VCaP (cell line): ENCODE results near the gene KIF6.

Source experiments
- H3K27ac ChIP-seq: fragments of 450-650 bp; 2 replicates; pipeline ENCODE4 v1.5.1; 2017
- TF ChIP-seq, protein P1 (sequence below): fragments of 450-650 bp; conservative IDR thresholded peaks from 2 replicates; pipeline ENCODE4 v1.5.1; 2017; ENCODE audit warnings: mild to moderate bottlenecking, moderate library complexity

The KIF6 gene

DNA sequence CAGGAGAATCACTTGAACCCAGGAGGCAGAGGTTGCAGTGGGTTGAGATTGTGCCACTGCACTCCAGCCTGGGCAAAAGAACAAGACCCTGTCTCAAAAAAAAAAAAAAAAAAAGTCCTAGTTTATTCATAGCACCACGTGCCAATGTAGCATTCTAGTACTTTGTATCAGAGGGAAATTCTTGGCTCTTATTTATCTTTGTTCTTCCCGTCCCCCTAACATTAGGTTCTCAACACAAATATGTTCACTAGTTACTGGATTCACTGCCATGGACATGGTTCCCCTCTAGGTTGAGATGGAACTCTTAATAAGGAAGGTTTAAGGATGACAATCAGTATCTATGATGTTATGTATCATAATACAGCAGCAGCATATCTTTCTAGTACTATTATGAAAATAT is 178.5 kb downstream of the KIF6 start:
- H3K27ac ChIP-seq, result no peak overlapping the region
- TF ChIP-seq, protein P1, sequence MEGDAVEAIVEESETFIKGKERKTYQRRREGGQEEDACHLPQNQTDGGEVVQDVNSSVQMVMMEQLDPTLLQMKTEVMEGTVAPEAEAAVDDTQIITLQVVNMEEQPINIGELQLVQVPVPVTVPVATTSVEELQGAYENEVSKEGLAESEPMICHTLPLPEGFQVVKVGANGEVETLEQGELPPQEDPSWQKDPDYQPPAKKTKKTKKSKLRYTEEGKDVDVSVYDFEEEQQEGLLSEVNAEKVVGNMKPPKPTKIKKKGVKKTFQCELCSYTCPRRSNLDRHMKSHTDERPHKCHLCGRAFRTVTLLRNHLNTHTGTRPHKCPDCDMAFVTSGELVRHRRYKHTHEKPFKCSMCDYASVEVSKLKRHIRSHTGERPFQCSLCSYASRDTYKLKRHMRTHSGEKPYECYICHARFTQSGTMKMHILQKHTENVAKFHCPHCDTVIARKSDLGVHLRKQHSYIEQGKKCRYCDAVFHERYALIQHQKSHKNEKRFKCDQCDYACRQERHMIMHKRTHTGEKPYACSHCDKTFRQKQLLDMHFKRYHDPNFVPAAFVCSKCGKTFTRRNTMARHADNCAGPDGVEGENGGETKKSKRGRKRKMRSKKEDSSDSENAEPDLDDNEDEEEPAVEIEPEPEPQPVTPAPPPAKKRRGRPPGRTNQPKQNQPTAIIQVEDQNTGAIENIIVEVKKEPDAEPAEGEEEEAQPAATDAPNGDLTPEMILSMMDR, result no peak

DNA sequence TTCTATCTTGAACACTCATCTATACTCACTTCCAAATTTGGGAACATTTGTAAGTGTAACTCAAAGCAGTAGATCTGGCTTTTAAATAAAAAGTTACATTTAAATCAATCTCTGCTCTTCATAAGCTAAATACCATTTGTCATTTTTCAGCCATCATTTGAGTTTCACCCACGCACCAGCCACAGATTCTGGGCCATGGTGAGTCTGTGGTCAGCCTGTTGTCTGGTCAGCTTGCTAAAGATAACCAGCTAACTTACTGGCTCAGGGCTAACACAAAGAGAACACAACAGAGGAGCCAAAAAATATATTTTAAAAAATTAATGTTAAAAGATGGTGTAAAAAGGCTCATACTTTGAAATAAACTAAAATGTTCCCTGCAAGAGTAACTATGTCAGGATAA is 181.3 kb downstream of the KIF6 start:
- TF ChIP-seq, protein P1, result no peak
- H3K27ac ChIP-seq, result no peak overlapping the region

DNA sequence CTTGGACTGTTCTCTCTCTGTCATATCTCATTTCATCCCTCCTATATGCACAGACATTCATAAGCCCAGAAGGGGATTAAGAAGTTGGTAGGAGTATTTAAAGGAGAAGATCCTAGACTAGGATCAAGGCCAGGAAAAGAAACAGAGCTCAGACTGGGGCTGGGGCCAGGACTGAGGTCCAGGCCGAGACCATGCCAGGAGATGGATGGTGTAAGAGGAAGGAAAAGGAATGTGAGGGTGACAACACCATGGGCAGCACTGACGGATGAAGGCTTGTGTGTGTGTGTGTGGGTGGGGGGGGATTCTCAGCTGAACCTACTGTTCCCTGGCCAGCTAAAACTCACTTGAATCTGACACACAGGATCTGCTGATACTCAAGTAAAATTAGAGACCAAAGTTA is 182.1 kb downstream of the KIF6 start:
- TF ChIP-seq, protein P1, result no peak

DNA sequence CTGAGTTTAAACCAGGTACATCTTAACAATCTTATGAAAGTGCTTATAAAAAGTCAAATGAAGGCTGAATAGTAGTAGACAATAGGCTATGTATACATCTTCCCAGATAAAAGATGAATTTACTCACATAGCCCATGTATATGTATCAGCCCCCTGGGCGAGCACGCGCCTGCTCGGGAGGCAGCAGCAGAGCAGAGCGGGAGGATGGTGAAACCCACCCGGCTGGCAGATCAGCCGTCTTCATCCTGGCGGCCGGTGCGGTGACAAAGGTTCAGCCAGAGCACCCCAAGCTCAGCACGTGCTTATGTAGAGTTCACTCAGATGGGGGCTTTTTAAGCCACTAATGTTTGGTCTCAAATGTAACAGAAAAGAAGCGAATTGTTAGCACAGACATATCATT is 184.8 kb downstream of the KIF6 start:
- no peak overlapping the region for H3K27ac ChIP-seq
- TF ChIP-seq, protein P1, result no peak

More for the DNA sequence above, 182.1 kb downstream of the KIF6 start:
- H3K27ac ChIP-seq, result no peak overlapping the region

DNA sequence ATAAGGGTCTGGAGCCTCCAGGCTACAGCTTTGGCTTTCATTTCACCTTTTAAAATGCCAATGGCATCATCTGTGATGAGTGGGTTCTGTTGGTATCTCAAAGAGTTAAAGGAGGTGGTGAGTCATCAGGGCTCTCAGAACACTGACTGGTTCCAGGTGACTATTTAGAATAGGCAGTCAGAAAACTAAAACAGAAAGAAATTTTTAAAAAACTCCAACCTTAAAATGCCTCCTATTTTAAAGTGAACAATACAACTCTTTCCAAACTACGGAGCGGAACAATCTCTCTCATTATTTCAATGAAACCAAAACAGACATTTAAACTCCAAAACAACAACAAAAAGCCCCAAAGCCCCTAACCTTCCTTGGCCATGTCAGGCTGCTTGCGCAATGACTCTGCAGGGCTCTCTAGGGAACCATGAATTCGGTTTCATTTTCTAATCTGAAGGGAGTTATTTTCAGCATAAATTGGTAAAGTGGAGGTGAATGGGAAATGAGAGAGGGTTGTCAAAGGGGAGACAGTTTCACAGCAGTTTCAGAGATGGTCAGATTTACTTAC is 194.9 kb downstream of the KIF6 start:
- H3K27ac ChIP-seq, result no peak overlapping the region
- TF ChIP-seq, protein P1, result no peak

- TF ChIP-seq, protein P1, result no peak
- H3K27ac ChIP-seq, result no peak overlapping the region
Measured at GRCh38 chr6:39527792-39528564, 197.2 kb downstream of the KIF6 start.

- TF ChIP-seq, protein P1, result no peak
- H3K27ac ChIP-seq, result no peak overlapping the region
Measured at GRCh38 chr6:39524007-39524406, 201.2 kb downstream of the KIF6 start.
